DOHH2 (cell line): Measurements from ENCODE around the gene TRERF1.

Experiments
- H3F3A ChIP-seq: fragments of 200-600 bp; sonication (generic), shearing (Covaris generic); 2 replicates; pipeline ENCODE4 v1.6.0; 2016; ENCODE audit warnings: antibody characterized with exemption, mild to moderate bottlenecking; ENCODE audit not compliant: control insufficient read depth, insufficient read depth
- H3K27ac ChIP-seq: fragments of 200-600 bp; sonication (generic); 2 replicates; pipeline ENCODE4 v1.5.1; 2014; ENCODE audit warnings: low read depth, mild to moderate bottlenecking, low read length, moderate library complexity
- H3K27me3 ChIP-seq: fragments of 200-600 bp; sonication (generic); 2 replicates; pipeline ENCODE4 v1.6.1; 2014; ENCODE audit warnings: mild to moderate bottlenecking, low read length, mixed read lengths; ENCODE audit not compliant: control insufficient read depth
- H3K36me3 ChIP-seq: fragments of 200-600 bp; sonication (generic); 2 replicates; pipeline ENCODE4 v1.6.1; 2014; ENCODE audit warnings: mild to moderate bottlenecking, low read length, moderate library complexity, mixed read lengths; ENCODE audit not compliant: control insufficient read depth
- H3K4me1 ChIP-seq: fragments of 200-600 bp; sonication (generic); 2 replicates; pipeline ENCODE4 v1.6.1; 2014; ENCODE audit warnings: mild to moderate bottlenecking, low read length, mixed read lengths; ENCODE audit not compliant: control insufficient read depth
- H3K4me2 ChIP-seq: fragments of 200-600 bp; sonication (generic); 2 replicates; pipeline ENCODE4 v1.6.0; 2014; ENCODE audit warnings: mild to moderate bottlenecking, low read length, moderate library complexity
- H3K4me3 ChIP-seq: fragments of 200-600 bp; sonication (generic); 2 replicates; pipeline ENCODE4 v1.5.1; 2014; ENCODE audit warnings: mild to moderate bottlenecking, low read length, mixed read lengths
- H3K79me2 ChIP-seq: fragments of 200-600 bp; sonication (generic); 2 replicates; pipeline ENCODE4 v1.6.1; 2014; ENCODE audit warnings: mild to moderate bottlenecking, low read length, mixed read lengths; ENCODE audit not compliant: control insufficient read depth
- H3K9me2 ChIP-seq: fragments of 200-600 bp; sonication (generic); replicated peaks from 2 replicates; pipeline ENCODE4 v1.6.1; 2014; ENCODE audit warnings: mild to moderate bottlenecking, low read length, mixed read lengths; ENCODE audit not compliant: control insufficient read depth
- H3K9me3 ChIP-seq: fragments of 200-600 bp; sonication (generic); 2 replicates; pipeline ENCODE4 v1.6.1; 2014; ENCODE audit warnings: antibody characterized with exemption, low read length, mixed read lengths; ENCODE audit not compliant: control insufficient read depth, insufficient read depth
- H4K20me1 ChIP-seq: fragments of 200-600 bp; sonication (generic); 2 replicates; pipeline ENCODE4 v1.6.0; 2014; ENCODE audit warnings: low read depth, mild to moderate bottlenecking, antibody characterized with exemption, low read length, moderate library complexity; ENCODE audit not compliant: control insufficient read depth, insufficient read depth
- CTCF ChIP-seq: fragments of 200-600 bp; sonication (generic); IDR thresholded peaks from one replicate; pipeline ENCODE4 v1.5.1; 2014; ENCODE audit warnings: antibody characterized with exemption, mild to moderate bottlenecking, low read depth, low read length; ENCODE audit not compliant: poor library complexity, severe bottlenecking
- EZH2phosphoT487 ChIP-seq: fragments of 200-600 bp; sonication (generic); IDR thresholded peaks from 2 replicates; pipeline ENCODE4 v1.6.1; 2017; ENCODE audit warnings: borderline replicate concordance, mild to moderate bottlenecking, antibody characterized with exemption, low read length, moderate library complexity, mixed read lengths

The TRERF1 gene

DNA sequence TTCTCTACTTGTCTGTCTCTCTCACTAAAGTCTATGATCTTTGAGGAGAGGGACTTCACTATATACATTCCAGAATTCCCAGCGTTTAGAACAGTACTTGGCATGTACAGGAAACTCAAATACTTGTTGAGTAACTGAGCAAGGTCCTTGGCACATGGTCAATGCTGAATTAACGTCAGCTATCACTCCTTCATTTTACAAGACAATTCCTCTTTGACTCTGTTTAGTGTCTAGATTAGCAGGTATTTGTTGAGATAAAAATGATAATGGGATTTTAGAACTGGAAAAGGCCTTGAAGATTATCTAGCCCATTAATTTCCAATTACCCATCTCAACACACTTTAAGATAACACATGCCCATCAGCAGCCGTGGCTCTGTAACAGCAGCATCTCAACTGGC, 250.3 kb downstream of the TRERF1 start:
- Histone ChIP-seq H3K36me3 (peaks cover 26% of the 10 kb centered on the region), H3K4me3 (no peak overlapping the region), H3F3A (peaks cover 7% of the 10 kb centered on the region), H3K9me2 (no peaks in the 10 kb centered on the region), H3K4me2 (no peak overlapping the region), H3K27ac (no peak overlapping the region), H4K20me1 (no peaks in the 10 kb centered on the region), H3K27me3 (no peaks in the 10 kb centered on the region), H3K9me3 (no peaks in the 10 kb centered on the region), H3K4me1 (peaks cover 25% of the 10 kb centered on the region), H3K79me2 (no peaks in the 10 kb centered on the region)
- TF ChIP-seq EZH2phosphoT487, result no peak
- no peak for TF ChIP-seq CTCF

- no peak overlapping the region for H3K27ac ChIP-seq
- peaks cover 8% of the 10 kb centered on the region for H3F3A ChIP-seq
- no peaks in the 10 kb centered on the region for H3K9me2 ChIP-seq
- H3K9me3 ChIP-seq, result no peaks in the 10 kb centered on the region
- peaks cover 35% of the 10 kb centered on the region for H3K4me1 ChIP-seq
- H3K4me2 ChIP-seq, result no peak overlapping the region
- TF ChIP-seq CTCF (no peak), EZH2phosphoT487 (no peak)
- H3K79me2 ChIP-seq, result no peaks in the 10 kb centered on the region
- H3K4me3 ChIP-seq, result no peak overlapping the region
- H3K36me3 ChIP-seq, result peaks cover 24% of the 10 kb centered on the region
- H4K20me1 ChIP-seq, result no peaks in the 10 kb centered on the region
- no peaks in the 10 kb centered on the region for H3K27me3 ChIP-seq
Observed at GRCh38 chr6:42200035-42200434, 251.7 kb downstream of the TRERF1 start.

GRCh38 chr6:42199106-42199981, 252.4 kb downstream of the TRERF1 start:
- Histone ChIP-seq H4K20me1 (no peaks in the 10 kb centered on the region), H3K79me2 (no peaks in the 10 kb centered on the region), H3K36me3 (peaks cover 19% of the 10 kb centered on the region), H3K27ac (no peak overlapping the region), H3K9me2 (no peaks in the 10 kb centered on the region), H3K27me3 (no peaks in the 10 kb centered on the region), H3K4me3 (no peak overlapping the region), H3K4me2 (no peak overlapping the region), H3F3A (peaks cover 8% of the 10 kb centered on the region), H3K4me1 (peaks cover 35% of the 10 kb centered on the region), H3K9me3 (no peaks in the 10 kb centered on the region)
- no peak for TF ChIP-seq EZH2phosphoT487
- no peak for TF ChIP-seq CTCF
